IgD-negative memory B cell (primary cell): ENCODE results near the gene CD81. TPM values are rescaled to one million over a fixed set of nuclear protein-coding genes. Genes with fewer than 3 reads are reported as not detected.

ENCODE experiments used
- H3K27ac Mint-ChIP-seq, 3 donors: one replicate each; pipeline ENCODE4 v1.8.0; 2020 to 2022; ENCODE audit warnings: mild to moderate bottlenecking in 3 of 3, mixed read lengths in 3 of 3, moderate library complexity in 1 of 3
- H3K27me3 Mint-ChIP-seq: one replicate; pipeline ENCODE4 v1.8.0; 2021; ENCODE audit warnings: mixed read lengths
- H3K36me3 Mint-ChIP-seq: one replicate; pipeline ENCODE4 v1.8.0; 2020; ENCODE audit warnings: mild to moderate bottlenecking, mixed read lengths
- H3K4me1 Mint-ChIP-seq, 3 donors: one replicate each; pipeline ENCODE4 v1.8.0; 2020 to 2022; ENCODE audit warnings: mixed read lengths in 3 of 3, mild to moderate bottlenecking in 1 of 3
- H3K4me3 Mint-ChIP-seq, 4 donors: one replicate each; pipeline ENCODE4 v1.8.0; 2020 to 2022; ENCODE audit warnings: mild to moderate bottlenecking in 4 of 4, mixed read lengths in 4 of 4, moderate library complexity in 3 of 4
- H3K9me3 Mint-ChIP-seq, 3 donors: one replicate each; pipeline ENCODE4 v1.8.0; 2020 to 2021; ENCODE audit warnings: mixed read lengths in 3 of 3, mild to moderate bottlenecking in 1 of 3
- polyA plus RNA-seq: library from polyadenylated mRNA; unstranded; fragments of 300-500 nt; fragmentation: Illumina TruSeq; gene quantifications from one replicate; pipeline ENCODE4 v1.2.3, GENCODE V29; 2021

The CD81 gene
- polyA plus RNA-seq, 1 donor from 2014 or later, result 195 TPM

GRCh38 chr11:2377511-2378443 lies 667 bp downstream of the CD81 start:
- H3K27ac Mint-ChIP-seq, result peak overlapping the region; percentile 43 to 91 (median 85)
- H3K4me3 Mint-ChIP-seq, result peak overlapping the region; percentile 84 to 93 (median 90)
- H3K27me3 Mint-ChIP-seq, result no peaks in the 10 kb centered on the region
- H3K36me3 Mint-ChIP-seq, result no peaks in the 10 kb centered on the region
- H3K4me1 Mint-ChIP-seq, result peaks cover 9 to 25% (median 25%) of the 10 kb centered on the region in 3 donors
- no peaks in the 10 kb centered on the region for H3K9me3 Mint-ChIP-seq

GRCh38 chr11:2378527-2379210 lies 1.6 kb downstream of the CD81 start:
- no peaks in the 10 kb centered on the region for H3K27me3 Mint-ChIP-seq
- H3K27ac Mint-ChIP-seq, result peak overlapping the region; percentile 43 to 91 (median 85)
- peak overlapping the region; percentile 84 to 93 (median 90) for H3K4me3 Mint-ChIP-seq
- H3K4me1 Mint-ChIP-seq, result peaks cover 9 to 31% (median 30%) of the 10 kb centered on the region in 3 donors
- H3K36me3 Mint-ChIP-seq, result no peaks in the 10 kb centered on the region
- H3K9me3 Mint-ChIP-seq, result no peaks in the 10 kb centered on the region

- H3K27ac Mint-ChIP-seq, result peak overlapping the region; percentile 89 to 90 (median 90)
Observed at GRCh38 chr11:2379466-2380174, 2.5 kb downstream of the CD81 start.

GRCh38 chr11:2380396-2380795 lies 3.3 kb downstream of the CD81 start:
- H3K36me3 Mint-ChIP-seq, result no peaks in the 10 kb centered on the region
- no peaks in the 10 kb centered on the region for H3K9me3 Mint-ChIP-seq
- H3K4me1 Mint-ChIP-seq, result peaks cover 13 to 38% (median 37%) of the 10 kb centered on the region in 3 donors
- peak overlapping the region; percentile 80 to 90 (median 89) for H3K27ac Mint-ChIP-seq
- no peaks in the 10 kb centered on the region for H3K27me3 Mint-ChIP-seq
- peak overlapping the region; percentile 72 to 94 (median 84) for H3K4me3 Mint-ChIP-seq

More at GRCh38 chr11:2379466-2380174, 2.5 kb downstream of the CD81 start:
- H3K27me3 Mint-ChIP-seq, result no peaks in the 10 kb centered on the region
- peaks cover 13 to 34% (median 34%) of the 10 kb centered on the region in 3 donors for H3K4me1 Mint-ChIP-seq
- no peaks in the 10 kb centered on the region for H3K36me3 Mint-ChIP-seq
- no peaks in the 10 kb centered on the region for H3K9me3 Mint-ChIP-seq
- peak overlapping the region; percentile 72 to 94 (median 84) for H3K4me3 Mint-ChIP-seq

GRCh38 chr11:2380807-2381350 lies 3.8 kb downstream of the CD81 start:
- Mint-ChIP-seq H3K27me3 (no peaks in the 10 kb centered on the region), H3K27ac (peak overlapping the region; percentile 80 to 90 (median 89)), H3K4me1 (peaks cover 18 to 41% (median 41%) of the 10 kb centered on the region in 3 donors), H3K36me3 (no peaks in the 10 kb centered on the region), H3K4me3 (peak overlapping the region; percentile 69 to 94 (median 84)), H3K9me3 (no peaks in the 10 kb centered on the region)

- Mint-ChIP-seq H3K36me3 (no peaks in the 10 kb centered on the region), H3K4me1 (peaks cover 21 to 47% (median 45%) of the 10 kb centered on the region in 3 donors), H3K27me3 (no peaks in the 10 kb centered on the region), H3K4me3 (peak overlapping the region; percentile 27 to 94 (median 84)), H3K9me3 (no peaks in the 10 kb centered on the region), H3K27ac (peak overlapping the region; percentile 80 to 90 (median 89))
Observed at GRCh38 chr11:2381494-2382128, 4.5 kb downstream of the CD81 start.

GRCh38 chr11:2382129-2382517 lies 5.0 kb downstream of the CD81 start:
- no peaks in the 10 kb centered on the region for H3K36me3 Mint-ChIP-seq
- H3K4me1 Mint-ChIP-seq, result peaks cover 21 to 49% (median 48%) of the 10 kb centered on the region in 3 donors
- H3K9me3 Mint-ChIP-seq, result no peaks in the 10 kb centered on the region
- no peaks in the 10 kb centered on the region for H3K27me3 Mint-ChIP-seq
- H3K4me3 Mint-ChIP-seq, result peak overlapping the region in 3 of 4 donors; percentile 78 to 88 (median 85)
- H3K27ac Mint-ChIP-seq, result peak overlapping the region; percentile 58 to 89 (median 81)

GRCh38 chr11:2382936-2383851 lies 6.1 kb downstream of the CD81 start:
- Mint-ChIP-seq H3K9me3 (no peaks in the 10 kb centered on the region), H3K4me1 (peaks cover 21 to 54% (median 50%) of the 10 kb centered on the region in 3 donors), H3K27ac (peak overlapping the region; percentile 89 to 96 (median 89)), H3K36me3 (no peaks in the 10 kb centered on the region), H3K4me3 (peak overlapping the region; percentile 68 to 95 (median 82)), H3K27me3 (no peaks in the 10 kb centered on the region)

- peak overlapping the region; percentile 89 to 97 (median 96) for H3K27ac Mint-ChIP-seq
- H3K9me3 Mint-ChIP-seq, result no peaks in the 10 kb centered on the region
- peaks cover 21 to 56% (median 53%) of the 10 kb centered on the region in 3 donors for H3K4me1 Mint-ChIP-seq
- H3K4me3 Mint-ChIP-seq, result peak overlapping the region; percentile 85 to 96 (median 90)
- no peaks in the 10 kb centered on the region for H3K27me3 Mint-ChIP-seq
- no peaks in the 10 kb centered on the region for H3K36me3 Mint-ChIP-seq
Observed at GRCh38 chr11:2383852-2384804, 7.0 kb downstream of the CD81 start.

GRCh38 chr11:2385156-2386151 lies 8.3 kb downstream of the CD81 start:
- Mint-ChIP-seq H3K27ac (peak overlapping the region; percentile 89 to 97 (median 96)), H3K27me3 (no peaks in the 10 kb centered on the region), H3K4me1 (peaks cover 32 to 62% (median 60%) of the 10 kb centered on the region in 3 donors), H3K4me3 (peak overlapping the region; percentile 85 to 96 (median 90)), H3K9me3 (no peaks in the 10 kb centered on the region), H3K36me3 (no peaks in the 10 kb centered on the region)

- H3K9me3 Mint-ChIP-seq, result no peaks in the 10 kb centered on the region
- peak overlapping the region in 2 of 3 donors; percentile 89 to 97 for H3K27ac Mint-ChIP-seq
- peaks cover 25 to 58% (median 52%) of the 10 kb centered on the region in 3 donors for H3K4me1 Mint-ChIP-seq
- no peaks in the 10 kb centered on the region for H3K27me3 Mint-ChIP-seq
- no peaks in the 10 kb centered on the region for H3K36me3 Mint-ChIP-seq
- peak overlapping the region; percentile 85 to 96 (median 90) for H3K4me3 Mint-ChIP-seq
Observed at GRCh38 chr11:2386591-2386990, 9.5 kb downstream of the CD81 start.
